ENCODE data around the gene POC1A.

GRCh38 chr3:52078781-52079560, 75.3 kb downstream of the POC1A start:
- TF ChIP-seq, protein P1, sequence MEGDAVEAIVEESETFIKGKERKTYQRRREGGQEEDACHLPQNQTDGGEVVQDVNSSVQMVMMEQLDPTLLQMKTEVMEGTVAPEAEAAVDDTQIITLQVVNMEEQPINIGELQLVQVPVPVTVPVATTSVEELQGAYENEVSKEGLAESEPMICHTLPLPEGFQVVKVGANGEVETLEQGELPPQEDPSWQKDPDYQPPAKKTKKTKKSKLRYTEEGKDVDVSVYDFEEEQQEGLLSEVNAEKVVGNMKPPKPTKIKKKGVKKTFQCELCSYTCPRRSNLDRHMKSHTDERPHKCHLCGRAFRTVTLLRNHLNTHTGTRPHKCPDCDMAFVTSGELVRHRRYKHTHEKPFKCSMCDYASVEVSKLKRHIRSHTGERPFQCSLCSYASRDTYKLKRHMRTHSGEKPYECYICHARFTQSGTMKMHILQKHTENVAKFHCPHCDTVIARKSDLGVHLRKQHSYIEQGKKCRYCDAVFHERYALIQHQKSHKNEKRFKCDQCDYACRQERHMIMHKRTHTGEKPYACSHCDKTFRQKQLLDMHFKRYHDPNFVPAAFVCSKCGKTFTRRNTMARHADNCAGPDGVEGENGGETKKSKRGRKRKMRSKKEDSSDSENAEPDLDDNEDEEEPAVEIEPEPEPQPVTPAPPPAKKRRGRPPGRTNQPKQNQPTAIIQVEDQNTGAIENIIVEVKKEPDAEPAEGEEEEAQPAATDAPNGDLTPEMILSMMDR (IDR thresholded peaks at IDR 0.05; ENCODE audit: poor library complexity, severe bottlenecking) = no peak
- no peak for TF ChIP-seq MXI1 (conservative IDR thresholded peaks at IDR 0.05; ENCODE audit: poor library complexity, severe bottlenecking)
- TF ChIP-seq EP300 (conservative IDR thresholded peaks at IDR 0.05; ENCODE audit: poor library complexity, severe bottlenecking) = no peak
- no peak for TF ChIP-seq EZH2 (IDR thresholded peaks at IDR 0.05; ENCODE audit: borderline replicate concordance, insufficient read depth, low read length, poor library complexity, severe bottlenecking)
- TF ChIP-seq POLR2AphosphoS5 (IDR thresholded peaks at IDR 0.05) = no peak
- no peak for TF ChIP-seq REST (IDR thresholded peaks at IDR 0.05; ENCODE audit: borderline replicate concordance)
- TF ChIP-seq RAD21 (conservative IDR thresholded peaks at IDR 0.05) = no peak
- TF ChIP-seq TAF1 (IDR thresholded peaks at IDR 0.05; ENCODE audit: low read depth) = no peak

Data from neural cell (in vitro differentiated cells).